Subcutaneous abdominal adipose tissue (tissue), 5 donors: ENCODE results near the gene MIGA2.

Experiments used
- H3K27ac ChIP-seq: one replicate; pipeline ENCODE4 v1.7.0; 2013; ENCODE audit warnings: low read depth, mild to moderate bottlenecking, inconsistent platforms, low read length, moderate library complexity
- H3K27me3 ChIP-seq, 5 donors: one replicate each; pipeline ENCODE4 v1.7.0; 2013; ENCODE audit warnings: low read length in 5 of 5, inconsistent platforms in 1 of 5; ENCODE audit not compliant: control insufficient read depth in 5 of 5, insufficient read depth in 4 of 5
- H3K36me3 ChIP-seq, 5 donors: one replicate each; pipeline ENCODE4 v1.7.0; 2013; ENCODE audit warnings: low read length in 5 of 5; ENCODE audit not compliant: control insufficient read depth in 5 of 5, insufficient read depth in 5 of 5
- H3K4me1 ChIP-seq, 5 donors: one replicate each; pipeline ENCODE4 v1.7.0; 2013; ENCODE audit warnings: low read length in 5 of 5, mild to moderate bottlenecking in 3 of 5, moderate library complexity in 1 of 5; ENCODE audit not compliant: control insufficient read depth in 5 of 5, insufficient read depth in 5 of 5
- H3K4me3 ChIP-seq, 5 donors: one replicate each; pipeline ENCODE4 v1.7.0; 2013; ENCODE audit warnings: low read length in 5 of 5, low read depth in 1 of 5
- H3K9ac ChIP-seq, 5 donors: one replicate each; pipeline ENCODE4 v1.7.0; 2013; ENCODE audit warnings: low read length in 5 of 5, mild to moderate bottlenecking in 4 of 5, moderate library complexity in 3 of 5
- H3K9me3 ChIP-seq, 5 donors: one replicate each; pipeline ENCODE4 v1.7.0; 2013; ENCODE audit warnings: low read length in 5 of 5; ENCODE audit not compliant: control insufficient read depth in 5 of 5
- donor health status: healthy.
- donor health status: healthy.
- donor health status: healthy.
- donor health status: healthy.
- donor health status: healthy.

Gene MIGA2

DNA sequence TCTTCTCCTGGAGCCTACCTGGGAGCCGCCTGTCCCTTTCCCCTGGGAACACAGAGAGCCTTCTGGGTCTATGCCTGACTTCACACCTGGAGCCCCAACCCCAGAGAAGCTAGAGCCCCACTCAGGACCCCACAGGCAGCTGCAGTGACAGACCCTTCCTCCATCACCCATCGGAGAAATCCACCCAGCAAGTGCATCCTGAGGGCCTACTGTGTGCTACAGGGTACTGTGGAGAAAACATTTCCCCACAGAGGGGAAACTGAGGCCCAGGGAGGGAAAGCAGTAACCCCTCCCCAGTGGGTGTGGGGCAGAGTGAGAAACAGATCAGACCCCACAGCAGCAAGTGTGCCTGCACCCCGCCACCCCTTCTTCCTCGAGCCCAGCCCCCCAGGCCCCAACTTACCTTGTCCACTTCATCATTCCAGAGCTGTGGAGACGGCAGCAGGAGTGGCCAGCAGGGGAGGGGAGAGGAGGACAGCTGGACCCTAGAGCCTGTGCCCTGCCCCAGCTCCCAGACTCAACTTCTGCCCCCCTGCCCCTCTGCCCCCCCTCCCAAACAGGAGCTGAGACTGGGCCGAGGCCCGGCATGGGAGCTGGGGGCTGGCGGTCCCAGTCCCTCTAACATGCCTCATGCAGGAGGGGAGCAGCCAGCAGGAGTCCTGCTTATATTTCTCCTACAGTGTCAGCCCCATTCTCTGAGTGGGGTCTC, 26.0 kb upstream of the MIGA2 start:
- Histone ChIP-seq H3K27me3 (no peaks in the 10 kb centered on the region), H3K36me3 (peaks cover 0 to 85% (median 66%) of the 10 kb centered on the region in 5 donors)

DNA sequence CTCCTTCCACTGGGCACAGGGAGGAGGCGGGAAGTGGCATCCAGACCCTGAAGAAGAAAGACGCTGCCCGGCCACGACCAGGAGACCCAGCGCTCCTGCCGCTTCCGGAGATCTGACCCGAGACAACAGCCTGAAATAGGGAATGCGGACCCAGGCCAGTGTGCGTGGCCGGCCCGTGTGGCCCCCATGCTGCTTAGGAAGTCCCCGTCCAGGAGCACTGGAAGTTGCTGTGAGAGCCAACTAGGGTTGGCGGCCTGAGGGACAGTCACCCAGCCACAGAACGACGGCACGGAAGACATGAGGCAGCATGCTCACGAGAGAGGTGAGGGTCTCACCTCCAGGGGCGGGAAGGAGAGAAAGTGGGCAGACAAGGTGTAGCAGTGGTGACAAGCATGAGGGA, 25.3 kb upstream of the MIGA2 start:
- Histone ChIP-seq H3K9me3 (no peaks in the 10 kb centered on the region), H3K4me1 (peaks cover 0 to 16% (median 9%) of the 10 kb centered on the region in 5 donors), H3K27me3 (no peaks in the 10 kb centered on the region), H3K27ac (no peak overlapping the region), H3K36me3 (peaks cover 0 to 78% (median 58%) of the 10 kb centered on the region in 5 donors), H3K9ac (no peak overlapping the region), H3K4me3 (no peak overlapping the region)

More for the DNA sequence above, 26.0 kb upstream of the MIGA2 start:
- Histone ChIP-seq H3K4me1 (peaks cover 0 to 16% (median 9%) of the 10 kb centered on the region in 5 donors), H3K4me3 (no peak overlapping the region), H3K9ac (no peak overlapping the region), H3K9me3 (no peaks in the 10 kb centered on the region), H3K27ac (no peak overlapping the region)

DNA sequence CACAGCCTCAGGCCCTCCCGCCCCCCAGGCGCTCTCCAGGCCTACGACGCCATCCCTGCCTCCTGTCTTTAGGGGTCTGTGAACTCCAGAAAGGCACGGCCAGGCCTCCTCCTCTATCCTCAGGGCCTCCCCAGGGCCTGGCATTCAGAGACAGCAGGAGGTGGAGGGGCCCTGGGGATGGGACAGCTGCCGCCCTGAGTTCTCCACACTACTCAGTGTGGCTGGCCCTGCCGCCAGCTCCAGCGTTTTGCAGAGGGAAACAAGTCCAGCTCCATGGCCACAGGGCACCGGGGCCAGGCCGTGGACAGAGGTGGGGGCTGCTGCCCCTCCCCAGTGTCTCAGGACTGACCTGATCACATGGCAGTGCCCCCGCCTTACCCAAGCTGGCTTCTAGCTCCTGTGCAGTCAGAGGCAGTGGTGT, 24.7 kb upstream of the MIGA2 start:
- H3K27ac ChIP-seq: no peak overlapping the region
- H3K9me3 ChIP-seq: no peaks in the 10 kb centered on the region
- peaks cover 0 to 12% (median 4%) of the 10 kb centered on the region in 5 donors for H3K4me1 ChIP-seq
- no peak overlapping the region for H3K4me3 ChIP-seq
- H3K9ac ChIP-seq: no peak overlapping the region
- no peaks in the 10 kb centered on the region for H3K27me3 ChIP-seq
- peaks cover 0 to 72% (median 53%) of the 10 kb centered on the region in 5 donors for H3K36me3 ChIP-seq

DNA sequence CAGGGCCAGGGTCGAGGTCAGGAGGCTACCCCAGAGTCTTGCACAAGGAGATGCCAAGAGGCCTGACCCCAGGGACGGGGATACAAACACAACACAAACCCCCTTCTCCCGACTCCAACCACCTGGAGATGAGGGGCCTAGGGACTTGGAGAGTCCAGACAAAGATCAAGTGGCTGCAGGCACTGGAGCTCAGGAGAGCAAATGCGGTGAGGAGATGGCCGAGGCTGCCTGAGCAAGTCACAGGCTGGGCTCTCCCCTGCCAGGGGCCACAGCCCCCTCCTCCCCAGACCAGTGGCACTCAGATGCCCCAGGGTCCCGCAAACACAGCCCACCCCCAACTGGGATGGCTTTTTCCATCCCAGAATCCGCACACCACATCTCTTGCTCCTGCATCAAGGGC, 24.1 kb upstream of the MIGA2 start:
- H3K4me3 ChIP-seq: no peak overlapping the region
- no peak overlapping the region for H3K9ac ChIP-seq
- no peak overlapping the region for H3K27ac ChIP-seq
- H3K36me3 ChIP-seq: peaks cover 0 to 74% (median 53%) of the 10 kb centered on the region in 5 donors
- H3K4me1 ChIP-seq: peaks cover 0 to 7% (median 0%) of the 10 kb centered on the region in 5 donors
- no peaks in the 10 kb centered on the region for H3K9me3 ChIP-seq
- no peaks in the 10 kb centered on the region for H3K27me3 ChIP-seq

DNA sequence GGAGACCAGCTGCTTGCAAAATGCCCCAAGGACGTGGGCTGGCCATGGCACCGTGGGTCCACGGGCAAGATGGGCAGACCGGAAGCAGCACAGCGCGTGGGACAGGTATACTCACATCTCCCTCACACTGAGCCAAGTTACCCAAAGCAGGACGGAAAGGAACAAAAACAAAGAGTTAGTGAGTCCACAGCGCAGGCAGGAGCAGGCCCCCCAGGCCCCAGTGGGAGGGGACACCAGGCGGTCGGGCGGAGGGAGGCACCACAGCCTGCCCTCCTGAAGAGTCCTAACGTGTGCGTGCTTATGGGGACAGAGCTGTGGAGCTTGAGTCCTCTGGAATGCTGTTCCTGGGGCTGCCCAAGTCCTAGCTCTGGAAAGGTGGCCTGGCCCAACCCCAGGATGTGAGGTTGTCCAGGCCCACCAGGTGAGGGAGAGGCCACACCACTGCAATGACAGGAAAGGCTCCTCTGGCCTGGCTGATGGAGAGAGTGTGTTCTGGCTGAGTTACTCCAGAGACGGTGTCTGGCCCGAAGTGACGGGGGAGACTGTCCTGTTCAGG, 23.5 kb upstream of the MIGA2 start:
- H3K9ac ChIP-seq: no peak overlapping the region
- H3K4me3 ChIP-seq: no peak overlapping the region
- H3K9me3 ChIP-seq: no peaks in the 10 kb centered on the region
- peaks cover 0 to under 1% (median 0%) of the 10 kb centered on the region in 5 donors for H3K4me1 ChIP-seq
- peaks cover 0 to 71% (median 49%) of the 10 kb centered on the region in 5 donors for H3K36me3 ChIP-seq
- no peak overlapping the region for H3K27ac ChIP-seq
- H3K27me3 ChIP-seq: no peaks in the 10 kb centered on the region

DNA sequence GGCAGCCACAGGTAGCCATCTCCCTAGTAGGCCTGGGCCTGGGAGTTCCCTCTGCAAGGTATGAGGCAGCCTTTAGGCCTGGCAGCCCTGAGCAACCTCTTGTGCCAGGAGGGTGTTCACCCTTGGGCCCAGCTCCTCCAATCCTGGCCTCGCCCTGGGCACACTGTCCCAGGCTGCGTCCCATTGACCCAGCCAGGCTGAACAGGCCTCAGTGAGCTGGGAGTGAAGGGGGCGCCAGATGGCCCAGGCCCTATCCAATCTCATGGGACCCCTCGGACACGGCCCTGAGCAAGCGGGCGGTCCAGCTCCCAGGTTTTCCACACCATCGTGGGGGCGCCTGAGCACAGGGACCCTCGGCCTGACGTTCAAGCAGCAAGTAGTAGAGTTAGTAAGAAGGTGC, 22.8 kb upstream of the MIGA2 start:
- Histone ChIP-seq H3K36me3 (peaks cover 0 to 65% (median 42%) of the 10 kb centered on the region in 5 donors), H3K4me1 (no peaks in the 10 kb centered on the region), H3K9me3 (no peaks in the 10 kb centered on the region), H3K4me3 (no peak overlapping the region), H3K27me3 (no peaks in the 10 kb centered on the region), H3K9ac (no peak overlapping the region), H3K27ac (no peak overlapping the region)

DNA sequence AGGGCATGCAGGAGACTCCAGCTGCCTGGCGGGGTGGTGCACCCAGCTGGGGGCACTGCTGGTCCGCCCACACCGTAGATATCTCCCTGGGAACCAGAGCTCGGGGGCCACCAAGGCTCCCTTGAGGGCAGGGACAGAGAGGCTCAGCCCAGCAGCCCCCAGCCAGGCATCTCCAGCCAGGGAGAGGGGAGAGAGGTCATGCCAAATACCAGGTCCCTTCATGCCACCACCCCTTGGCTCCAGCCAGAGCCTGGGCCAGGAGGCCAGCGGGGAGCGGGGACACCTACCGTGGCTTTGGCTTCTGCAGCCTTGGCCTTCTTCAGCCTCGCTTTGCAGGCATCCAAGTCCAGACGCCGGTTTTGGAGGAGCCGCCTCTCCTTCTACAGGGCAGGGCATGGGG, 22.3 kb upstream of the MIGA2 start:
- Histone ChIP-seq H3K27ac (no peak overlapping the region), H3K4me1 (no peaks in the 10 kb centered on the region), H3K36me3 (peaks cover 0 to 65% (median 38%) of the 10 kb centered on the region in 5 donors)

DNA sequence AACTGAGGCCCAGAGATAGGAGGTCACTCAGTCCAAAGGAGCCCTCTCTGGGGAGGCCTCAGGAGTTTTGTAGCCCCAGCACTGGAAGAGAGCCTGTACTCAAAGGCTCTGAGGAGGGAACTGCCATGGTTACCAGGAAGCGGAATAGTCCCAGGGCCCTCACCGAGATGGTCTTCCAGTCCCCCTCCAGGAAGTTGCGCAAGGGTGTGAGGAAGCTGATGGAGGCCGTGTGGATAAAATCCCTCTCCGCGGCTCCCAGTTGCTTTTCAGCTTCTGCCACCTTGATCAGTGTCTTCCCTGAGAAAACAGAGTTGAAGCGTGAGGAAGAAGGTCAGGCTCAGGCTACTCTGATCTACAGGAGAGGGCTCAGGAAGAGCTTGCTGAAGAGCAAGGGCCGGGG, 21.8 kb upstream of the MIGA2 start:
- Histone ChIP-seq H3K27ac (no peak overlapping the region), H3K27me3 (no peaks in the 10 kb centered on the region), H3K36me3 (peaks cover 0 to 61% (median 37%) of the 10 kb centered on the region in 5 donors), H3K4me1 (no peaks in the 10 kb centered on the region), H3K4me3 (no peak overlapping the region), H3K9ac (no peak overlapping the region), H3K9me3 (no peaks in the 10 kb centered on the region)

More for the DNA sequence above, 22.3 kb upstream of the MIGA2 start:
- H3K9me3 ChIP-seq: no peaks in the 10 kb centered on the region
- no peak overlapping the region for H3K9ac ChIP-seq
- H3K4me3 ChIP-seq: no peak overlapping the region
- no peaks in the 10 kb centered on the region for H3K27me3 ChIP-seq

DNA sequence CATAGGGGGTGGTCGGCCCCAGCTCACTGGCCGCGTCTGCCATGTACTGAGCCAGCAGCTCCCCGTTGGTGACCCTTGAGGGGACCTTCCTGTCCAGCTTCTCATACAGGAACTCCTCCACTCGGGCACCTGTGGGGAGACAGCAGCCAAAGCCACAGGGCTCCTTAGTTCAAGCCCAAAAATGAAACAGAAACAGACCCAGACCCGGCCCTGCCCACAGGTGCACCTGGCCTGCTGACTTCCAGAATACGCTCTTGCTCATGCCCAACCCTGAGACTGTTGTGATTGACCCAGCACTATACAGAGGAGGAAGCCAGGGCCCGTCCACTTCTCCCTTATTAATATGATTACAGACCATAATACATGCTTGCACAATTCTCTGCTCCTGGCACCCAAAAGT, 15.3 kb upstream of the MIGA2 start:
- no peaks in the 10 kb centered on the region for H3K9me3 ChIP-seq
- H3K36me3 ChIP-seq: peaks cover 0 to 11% (median 0%) of the 10 kb centered on the region in 5 donors
- H3K4me1 ChIP-seq: peaks cover 0 to 12% (median 9%) of the 10 kb centered on the region in 5 donors
- no peaks in the 10 kb centered on the region for H3K27me3 ChIP-seq
- peak overlapping the region in 1 of 5 donors; percentile 39 for H3K9ac ChIP-seq
- H3K27ac ChIP-seq: no peak overlapping the region
- no peak overlapping the region for H3K4me3 ChIP-seq

DNA sequence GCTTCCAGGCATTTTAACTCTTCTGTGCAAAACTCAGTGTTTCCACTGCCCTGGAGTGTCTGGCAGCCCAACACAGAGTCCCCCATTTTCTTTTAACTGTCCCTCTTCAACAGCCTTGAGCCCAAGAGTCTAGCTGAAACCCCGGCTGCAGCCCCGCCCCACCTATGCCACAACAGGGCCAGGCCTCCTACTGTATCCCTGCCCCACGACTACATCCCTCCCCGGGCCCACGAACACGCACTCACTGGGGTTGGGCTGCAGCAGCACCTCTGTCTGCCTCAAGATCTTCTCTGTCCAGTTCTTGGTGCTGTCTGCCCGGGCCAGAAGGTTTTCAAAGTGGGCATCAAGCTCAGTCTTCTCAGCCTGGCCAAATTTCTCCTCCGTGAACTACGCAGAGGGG, 14.4 kb upstream of the MIGA2 start:
- Histone ChIP-seq H3K27me3 (no peaks in the 10 kb centered on the region), H3K9ac (no peak overlapping the region)

More for the DNA sequence above, 14.4 kb upstream of the MIGA2 start:
- no peak overlapping the region for H3K4me3 ChIP-seq
- H3K9me3 ChIP-seq: no peaks in the 10 kb centered on the region
- no peak overlapping the region for H3K27ac ChIP-seq
- H3K4me1 ChIP-seq: peaks cover under 1 to 20% (median 13%) of the 10 kb centered on the region in 5 donors
- H3K36me3 ChIP-seq: peaks cover 0 to 11% (median 0%) of the 10 kb centered on the region in 5 donors
